ENCODE data around the gene MSTN. TPM values are rescaled to one million over a fixed set of nuclear protein-coding genes. Genes with fewer than 3 reads are reported as not detected.

The MSTN gene
- total RNA-seq, 4 donors from 2014 or later, result 0.59 to 0.90 (median 0.64) TPM

DNA sequence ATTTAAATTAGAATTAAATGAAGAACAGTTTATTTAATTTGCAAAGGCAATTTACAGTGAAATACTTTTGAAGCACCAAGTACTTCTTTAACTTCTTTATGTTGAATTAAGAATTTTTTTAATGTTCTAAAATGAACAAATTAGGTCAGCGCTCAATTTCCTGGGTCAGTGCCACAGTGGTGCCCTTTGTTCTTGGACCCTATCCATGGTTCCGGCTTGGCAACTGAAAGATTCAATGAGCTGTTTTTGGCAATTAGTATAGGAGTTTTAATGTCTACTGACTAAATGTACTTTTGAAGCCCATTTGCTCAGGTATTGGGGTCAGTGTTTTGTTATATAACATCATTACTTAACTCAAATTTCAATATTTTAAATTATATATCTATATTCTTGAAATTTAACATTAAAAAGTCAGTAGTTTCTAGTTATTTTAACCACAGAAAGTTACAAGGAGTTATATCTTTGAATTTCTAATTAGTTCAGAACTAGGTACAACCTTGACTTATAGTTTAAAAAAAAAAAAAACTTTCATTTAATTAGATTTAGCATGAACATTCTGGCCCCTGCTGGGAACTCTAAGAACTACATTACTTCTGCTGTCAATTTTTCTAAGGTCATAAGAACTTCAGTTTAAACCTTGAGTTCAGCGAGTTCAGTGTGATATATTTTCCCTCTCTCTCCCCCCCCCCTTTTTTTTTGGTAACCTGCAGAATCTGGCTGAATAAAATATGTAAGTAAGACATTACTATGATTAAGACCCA, 7.6 kb upstream of the MSTN start:
- 30 to 47% methylated on average over 3 of the region's 3 CpGs for WGBS, 2 donors
- DNase-seq (ENCODE audit: low spot score in 2 of 2), result peak in 1 of 2 donors; percentile 67
- H3K9me3 ChIP-seq, result no peaks in the 10 kb centered on the region
- H3K27me3 ChIP-seq, result no peaks in the 10 kb centered on the region
- peaks cover 0 to 8% (median 3%) of the 10 kb centered on the region in 4 donors for H3K4me1 ChIP-seq
- no peaks in the 10 kb centered on the region for H3K36me3 ChIP-seq
- no peak overlapping the region for H3K4me3 ChIP-seq
- H3K27ac ChIP-seq, result no peak overlapping the region
- TF ChIP-seq POLR2A (IDR thresholded peaks at IDR 0.05), result no peak
- TF ChIP-seq, protein P1, sequence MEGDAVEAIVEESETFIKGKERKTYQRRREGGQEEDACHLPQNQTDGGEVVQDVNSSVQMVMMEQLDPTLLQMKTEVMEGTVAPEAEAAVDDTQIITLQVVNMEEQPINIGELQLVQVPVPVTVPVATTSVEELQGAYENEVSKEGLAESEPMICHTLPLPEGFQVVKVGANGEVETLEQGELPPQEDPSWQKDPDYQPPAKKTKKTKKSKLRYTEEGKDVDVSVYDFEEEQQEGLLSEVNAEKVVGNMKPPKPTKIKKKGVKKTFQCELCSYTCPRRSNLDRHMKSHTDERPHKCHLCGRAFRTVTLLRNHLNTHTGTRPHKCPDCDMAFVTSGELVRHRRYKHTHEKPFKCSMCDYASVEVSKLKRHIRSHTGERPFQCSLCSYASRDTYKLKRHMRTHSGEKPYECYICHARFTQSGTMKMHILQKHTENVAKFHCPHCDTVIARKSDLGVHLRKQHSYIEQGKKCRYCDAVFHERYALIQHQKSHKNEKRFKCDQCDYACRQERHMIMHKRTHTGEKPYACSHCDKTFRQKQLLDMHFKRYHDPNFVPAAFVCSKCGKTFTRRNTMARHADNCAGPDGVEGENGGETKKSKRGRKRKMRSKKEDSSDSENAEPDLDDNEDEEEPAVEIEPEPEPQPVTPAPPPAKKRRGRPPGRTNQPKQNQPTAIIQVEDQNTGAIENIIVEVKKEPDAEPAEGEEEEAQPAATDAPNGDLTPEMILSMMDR (IDR thresholded peaks at IDR 0.05), result peak; percentile 19 to 57 (median 47)

DNA sequence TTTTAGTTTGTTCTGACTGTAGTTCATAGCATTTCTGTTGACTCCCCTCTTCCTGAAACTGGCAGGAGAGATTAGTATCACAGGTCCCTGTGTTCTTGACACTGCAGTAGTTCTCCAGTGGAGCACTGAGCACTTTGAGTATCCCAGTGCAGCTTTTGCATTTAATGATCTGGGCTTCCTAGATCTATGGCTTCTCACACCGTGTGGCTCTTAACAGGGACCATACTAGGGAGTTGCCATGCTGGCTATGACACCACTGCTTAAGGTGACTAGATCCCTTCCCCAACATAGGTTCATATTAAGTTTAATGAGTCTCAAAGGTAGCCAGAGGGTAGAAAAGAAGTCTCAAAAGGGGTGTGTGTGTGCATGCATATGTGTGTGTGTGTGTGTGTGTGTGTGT, 6.2 kb upstream of the MSTN start:
- Histone ChIP-seq H3K9me3 (no peaks in the 10 kb centered on the region), H3K4me3 (no peak overlapping the region), H3K4me1 (peaks cover 0 to 10% (median 5%) of the 10 kb centered on the region in 4 donors), H3K27ac (no peak overlapping the region), H3K27me3 (no peaks in the 10 kb centered on the region), H3K36me3 (no peaks in the 10 kb centered on the region)
- DNase-seq (ENCODE audit: low spot score in 2 of 2), result no peak
- TF ChIP-seq, protein P1 (IDR thresholded peaks at IDR 0.05), result no peak
- no peak for TF ChIP-seq EP300 (IDR thresholded peaks at IDR 0.05)
- TF ChIP-seq POLR2A (IDR thresholded peaks at IDR 0.05), result no peak
- 39 to 44% methylated on average over 1 of the region's 1 CpG for WGBS, 2 donors

DNA sequence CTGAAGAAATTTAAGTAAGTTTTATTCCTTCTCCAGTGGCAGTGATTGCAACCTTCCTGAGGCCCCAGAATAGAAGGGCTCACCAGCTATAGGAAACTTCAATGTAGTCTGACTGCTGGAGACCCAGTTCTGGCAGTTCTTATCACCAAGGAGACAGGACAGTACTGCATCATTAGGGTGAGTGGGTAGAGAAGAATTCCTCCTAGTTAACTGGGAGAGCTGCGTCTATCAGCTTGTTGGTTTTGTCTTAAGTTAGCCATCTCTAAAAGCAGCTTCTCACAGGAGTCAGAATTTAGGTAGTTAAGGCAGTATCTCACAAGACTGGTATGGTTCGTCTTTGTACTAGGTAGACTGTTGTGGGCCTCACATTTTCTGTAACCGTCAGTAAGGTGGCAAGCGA, 3.3 kb upstream of the MSTN start:
- H3K4me1 ChIP-seq, result peaks cover 0 to 16% (median 6%) of the 10 kb centered on the region in 4 donors
- H3K4me3 ChIP-seq, result no peak overlapping the region
- 92 to 94% methylated on average over 4 of the region's 4 CpGs for WGBS, 2 donors
- TF ChIP-seq POLR2A (IDR thresholded peaks at IDR 0.05) (no peak), EP300 (IDR thresholded peaks at IDR 0.05) (no peak)
- TF ChIP-seq, protein P1 (IDR thresholded peaks at IDR 0.05), result no peak
- DNase-seq (ENCODE audit: low spot score in 2 of 2), result no peak
- no peaks in the 10 kb centered on the region for H3K36me3 ChIP-seq
- no peak overlapping the region for H3K27ac ChIP-seq
- H3K9me3 ChIP-seq, result no peaks in the 10 kb centered on the region
- no peaks in the 10 kb centered on the region for H3K27me3 ChIP-seq

DNA sequence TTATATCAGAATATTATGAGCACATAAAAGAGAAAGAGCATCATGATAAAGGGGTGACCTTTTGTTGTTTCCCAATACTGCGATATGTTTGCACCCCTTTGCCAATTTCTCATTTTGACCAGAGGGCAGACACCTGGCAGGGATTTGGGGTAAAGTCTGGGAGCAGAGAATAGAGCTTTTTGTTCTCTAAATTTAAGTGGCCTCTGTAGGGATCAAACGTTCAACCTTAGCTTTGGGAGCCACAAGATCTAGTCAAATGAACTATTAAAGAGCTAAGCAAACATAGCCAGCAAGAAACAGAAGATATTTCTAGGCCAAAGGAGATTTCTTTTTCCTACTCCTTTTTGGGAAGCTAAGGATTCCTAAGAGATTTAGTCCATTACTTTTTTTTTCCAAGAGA, 1.1 kb upstream of the MSTN start:
- Histone ChIP-seq H3K27me3 (no peaks in the 10 kb centered on the region), H3K4me1 (peaks cover 0 to 7% (median 2%) of the 10 kb centered on the region in 4 donors), H3K4me3 (no peak overlapping the region), H3K36me3 (no peaks in the 10 kb centered on the region), H3K9me3 (no peaks in the 10 kb centered on the region), H3K27ac (no peak overlapping the region)
- no peak for DNase-seq (ENCODE audit: low spot score in 2 of 2)
- TF ChIP-seq POLR2A (IDR thresholded peaks at IDR 0.05), result no peak
- TF ChIP-seq, protein P1 (IDR thresholded peaks at IDR 0.05), result no peak
- TF ChIP-seq EP300 (IDR thresholded peaks at IDR 0.05), result no peak
- 32 to 33% methylated on average over 2 of the region's 2 CpGs for WGBS, 2 donors

DNA sequence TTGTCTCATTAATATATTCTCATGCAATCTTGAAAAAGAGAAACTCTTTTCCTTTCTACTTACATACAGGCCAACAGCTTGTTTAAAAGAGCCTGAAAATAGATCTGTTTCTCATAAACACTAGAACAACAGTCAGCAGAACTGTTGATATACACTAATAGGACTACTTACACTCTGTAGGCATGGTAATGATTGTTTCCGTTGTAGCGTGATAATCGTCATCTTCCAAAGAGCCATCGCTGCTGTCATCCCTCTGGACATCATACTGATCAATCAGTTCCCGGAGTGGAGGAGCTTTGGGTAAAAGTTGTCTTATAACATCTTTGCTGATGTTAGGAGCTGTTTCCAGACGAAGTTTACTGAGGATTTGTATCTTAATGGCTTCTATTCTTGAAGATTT, 476 bp downstream of the MSTN start:
- no peaks in the 10 kb centered on the region for H3K9me3 ChIP-seq
- no peaks in the 10 kb centered on the region for H3K36me3 ChIP-seq
- no peak for DNase-seq (ENCODE audit: low spot score in 2 of 2)
- TF ChIP-seq, protein P1 (IDR thresholded peaks at IDR 0.05), result no peak
- TF ChIP-seq EP300 (IDR thresholded peaks at IDR 0.05), result no peak
- no peak for TF ChIP-seq POLR2A (IDR thresholded peaks at IDR 0.05)
- peaks cover 0 to 7% (median 2%) of the 10 kb centered on the region in 4 donors for H3K4me1 ChIP-seq
- H3K4me3 ChIP-seq, result peak overlapping the region in 1 of 4 donors; percentile 5
- H3K27ac ChIP-seq, result peak overlapping the region in 1 of 4 donors; percentile 13
- no peaks in the 10 kb centered on the region for H3K27me3 ChIP-seq
- WGBS, 2 donors, result 27 to 48% methylated on average over 6 of the region's 6 CpGs
